RPMI7951 (cell line): Measurements from ENCODE around the gene ZSWIM6. TPM values are rescaled to one million over a fixed set of nuclear protein-coding genes. Genes with fewer than 3 reads are reported as not detected.
A peak's percentile ranks its signal among the peaks of the same experiment; 100 is the strongest.

Experiments used
- DNase-seq: peaks from one replicate; pipeline ENCODE4 v3.0.0-alpha.2; 2012; ENCODE audit warnings: low read depth
- total RNA-seq: library from RNA; depleted of rRNA; stranded (reverse); fragments of >200 nt; shearing (Covaris generic); gene quantifications from 2 replicates; pipeline ENCODE4 v1.2.3, GENCODE V29; 2014

Gene ZSWIM6
- total RNA-seq, 1 experiment from 2014 or later: 5.0 TPM

DNA sequence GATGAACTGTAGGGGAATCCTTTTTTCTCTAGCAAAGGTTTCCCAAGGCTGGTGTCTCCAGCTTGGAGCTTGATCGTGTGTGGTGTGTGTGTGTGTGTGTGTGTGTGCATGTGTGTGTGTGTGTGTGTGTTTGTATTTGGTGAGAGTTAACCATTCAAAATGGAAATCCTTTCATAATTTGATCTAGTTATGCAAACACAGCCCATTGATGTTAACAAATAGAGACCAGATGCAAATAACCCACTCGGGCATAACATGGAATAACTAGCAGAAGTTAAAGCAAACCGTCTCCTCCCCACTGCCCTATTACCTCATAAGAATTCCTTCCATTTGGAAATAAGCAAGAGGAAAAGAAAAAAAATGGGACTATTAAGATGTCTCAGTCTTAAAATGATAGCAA is 24.9 kb upstream of the ZSWIM6 start:
- no peak for DNase-seq

DNA sequence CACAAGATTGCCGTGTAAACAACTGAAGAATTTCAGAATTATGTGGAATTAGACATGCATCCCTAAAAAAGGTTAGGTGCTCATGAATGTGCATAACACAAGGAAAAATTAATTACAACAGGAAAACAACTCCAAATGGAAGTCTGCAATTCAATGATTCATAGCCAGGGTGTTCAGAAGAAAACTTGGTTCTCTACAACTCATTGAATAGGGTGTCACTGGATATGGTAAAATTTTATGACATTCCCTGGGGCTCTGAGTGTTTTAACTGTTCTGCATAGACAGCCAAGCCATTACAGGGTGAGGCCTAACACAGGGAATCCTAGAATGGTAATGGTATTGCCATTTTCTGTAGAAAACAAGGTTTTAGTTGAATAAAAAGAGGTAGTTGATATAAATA is 24.4 kb upstream of the ZSWIM6 start:
- no peak for DNase-seq

DNA sequence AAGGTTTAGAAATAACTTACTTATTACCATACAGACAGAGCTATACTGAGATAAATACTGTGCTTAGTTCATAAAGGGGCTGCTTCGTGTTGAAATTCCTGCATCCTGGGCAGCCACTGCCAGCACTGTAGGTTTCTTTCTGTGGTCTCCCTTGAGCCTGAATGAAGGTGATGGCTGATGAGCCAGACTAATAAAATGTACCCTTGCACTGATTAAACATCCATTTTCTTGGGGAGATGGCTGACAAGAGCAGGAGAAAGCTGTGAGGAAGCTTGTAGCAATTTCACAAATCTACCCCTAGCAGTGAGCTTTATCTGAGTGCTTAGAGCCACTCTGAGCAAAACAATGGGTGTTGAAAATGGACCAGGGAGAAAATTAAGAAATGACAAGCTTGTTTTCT is 23.3 kb upstream of the ZSWIM6 start:
- no peak for DNase-seq

DNA sequence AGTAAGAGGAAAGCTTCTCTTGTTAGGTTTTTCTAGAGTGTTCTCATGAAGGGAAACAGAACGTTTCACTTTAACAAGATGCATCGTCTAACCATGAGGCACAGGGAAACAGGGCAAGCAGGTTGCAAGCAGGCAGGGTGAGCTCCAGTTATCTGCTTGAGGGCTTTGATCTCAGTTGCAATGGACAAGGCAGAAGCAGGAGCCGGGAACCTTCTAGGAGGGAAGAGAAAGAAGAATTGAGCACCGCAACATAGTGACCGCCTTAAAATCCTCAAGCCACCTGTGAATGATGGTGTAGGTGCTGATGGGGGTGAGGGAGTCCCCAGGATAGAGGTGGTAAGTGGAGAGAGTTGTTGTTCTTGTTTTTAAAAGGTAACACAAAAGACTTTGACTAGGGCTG is 22.9 kb upstream of the ZSWIM6 start:
- no peak for DNase-seq

DNA sequence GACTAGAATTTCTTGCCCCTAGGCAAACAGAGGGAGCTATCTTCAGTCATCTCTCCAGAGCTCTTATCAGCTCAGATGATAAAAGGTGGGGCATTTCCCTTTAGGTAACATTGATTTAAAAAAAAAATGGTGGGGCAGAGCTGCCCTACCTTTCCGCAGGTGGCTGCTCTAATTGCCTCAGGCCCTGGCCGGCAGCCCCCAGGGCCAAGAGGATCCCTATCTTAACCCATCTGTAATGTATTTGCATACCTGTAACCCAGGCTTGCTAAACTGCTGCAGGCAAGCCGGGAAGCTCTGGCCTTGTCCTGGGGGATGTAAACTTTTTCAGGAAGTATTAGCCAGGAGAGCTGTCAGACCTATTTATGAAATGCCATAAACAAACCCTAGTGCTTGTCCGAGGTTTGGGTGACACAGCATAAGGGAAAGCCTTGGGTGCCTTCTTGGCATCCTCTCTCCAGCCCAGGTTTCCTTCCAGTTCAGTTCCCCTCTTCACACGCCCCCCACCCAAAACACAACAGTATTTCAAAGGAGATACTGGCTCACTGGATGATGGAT is 20.9 kb upstream of the ZSWIM6 start:
- DNase-seq: no peak

DNA sequence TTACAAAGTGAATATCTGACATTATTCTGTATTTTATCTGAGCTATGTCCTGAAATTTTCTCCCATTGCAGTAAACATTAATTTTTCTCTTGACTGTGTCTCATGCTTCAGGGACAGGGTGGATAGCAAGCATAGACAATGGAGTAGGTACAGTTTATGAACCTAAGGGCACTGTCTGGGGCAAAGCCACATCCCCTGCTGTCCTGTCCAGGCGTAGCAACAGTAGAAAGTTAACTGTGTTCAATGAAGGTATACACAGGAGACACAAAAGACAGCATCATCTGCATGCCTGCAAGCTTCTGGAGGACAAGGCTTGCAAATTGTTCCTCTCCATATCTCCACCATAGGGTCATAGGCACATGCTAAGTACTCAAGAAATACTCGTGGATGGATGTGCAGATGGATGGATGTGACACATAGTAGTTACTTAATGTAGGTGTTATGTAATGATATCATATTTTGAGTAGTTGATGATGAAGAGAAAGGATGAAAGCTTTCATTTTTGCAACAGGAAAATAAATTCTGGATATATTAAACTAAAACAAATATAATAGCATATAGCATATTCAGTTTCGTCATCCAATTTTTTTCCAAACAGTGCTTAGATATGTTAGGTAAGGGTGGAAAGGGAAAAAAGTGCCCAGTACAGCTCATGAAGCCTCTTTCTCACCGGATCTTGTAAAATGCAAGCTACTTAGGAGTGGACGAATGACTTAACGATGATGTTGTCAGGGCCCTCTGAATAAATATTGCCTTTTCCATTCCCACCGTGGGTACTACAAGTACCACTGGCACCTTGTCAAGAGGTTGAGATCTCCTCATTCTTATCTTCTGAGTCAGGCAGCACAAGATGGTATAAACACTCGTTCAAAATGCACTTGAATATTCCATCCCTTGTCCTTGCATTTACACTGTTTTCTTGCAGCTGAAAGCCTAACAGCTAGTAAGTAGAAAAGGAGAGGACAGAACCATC is 19.9 kb upstream of the ZSWIM6 start:
- DNase-seq: peak; percentile 86

DNA sequence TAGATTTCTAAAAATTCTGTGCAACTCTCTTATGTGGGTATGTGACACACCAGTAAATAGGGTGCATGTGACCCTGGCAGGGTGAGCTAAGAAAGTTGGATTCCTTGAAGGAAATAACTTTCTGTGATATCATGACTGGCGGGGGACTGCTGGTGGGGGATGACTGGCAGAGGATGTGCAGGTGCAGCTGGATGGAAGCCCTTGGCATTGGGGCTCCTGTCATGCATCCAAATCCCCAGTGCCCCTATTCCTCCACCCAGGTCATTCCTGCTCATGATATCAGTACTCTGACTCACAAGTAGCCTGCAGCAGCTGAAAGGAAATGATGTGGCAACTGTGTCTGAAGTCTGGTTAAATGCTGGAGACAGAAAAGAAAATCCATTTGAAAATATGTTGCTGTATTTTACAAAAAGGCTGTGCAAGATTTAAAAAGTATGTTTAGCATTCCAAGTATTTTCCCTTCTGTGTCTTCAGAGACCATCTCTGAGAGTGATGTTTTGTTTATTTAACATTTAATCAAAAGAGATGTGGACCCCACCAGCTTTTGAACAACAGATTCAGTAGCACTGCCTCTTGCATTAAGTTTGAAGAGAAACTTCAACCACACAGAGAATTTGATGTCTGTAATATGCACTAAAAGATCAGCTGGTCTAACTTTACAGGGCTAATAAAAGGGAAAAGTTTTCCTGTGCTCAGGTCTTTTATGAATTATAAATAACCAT is 17.9 kb upstream of the ZSWIM6 start:
- DNase-seq: peak; percentile 87

DNA sequence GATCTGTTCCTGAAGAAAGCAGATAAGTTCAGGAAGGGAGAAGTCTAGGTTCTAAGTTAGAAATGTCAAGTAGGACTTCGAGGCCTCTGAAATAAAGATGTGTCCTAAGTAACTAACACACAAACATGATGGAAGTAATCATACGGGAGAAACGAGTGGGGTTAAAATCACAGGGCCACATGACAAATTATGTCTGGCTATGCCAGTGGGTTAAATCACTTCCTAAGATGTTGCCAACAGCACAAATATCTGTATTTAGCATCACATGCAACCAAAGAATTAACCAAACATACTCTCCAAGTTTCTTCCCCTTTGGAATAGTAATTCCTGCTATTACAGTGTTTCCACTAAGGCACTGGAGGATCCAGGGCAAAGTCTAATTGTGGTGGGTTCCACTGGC is 13.7 kb upstream of the ZSWIM6 start:
- no peak for DNase-seq

DNA sequence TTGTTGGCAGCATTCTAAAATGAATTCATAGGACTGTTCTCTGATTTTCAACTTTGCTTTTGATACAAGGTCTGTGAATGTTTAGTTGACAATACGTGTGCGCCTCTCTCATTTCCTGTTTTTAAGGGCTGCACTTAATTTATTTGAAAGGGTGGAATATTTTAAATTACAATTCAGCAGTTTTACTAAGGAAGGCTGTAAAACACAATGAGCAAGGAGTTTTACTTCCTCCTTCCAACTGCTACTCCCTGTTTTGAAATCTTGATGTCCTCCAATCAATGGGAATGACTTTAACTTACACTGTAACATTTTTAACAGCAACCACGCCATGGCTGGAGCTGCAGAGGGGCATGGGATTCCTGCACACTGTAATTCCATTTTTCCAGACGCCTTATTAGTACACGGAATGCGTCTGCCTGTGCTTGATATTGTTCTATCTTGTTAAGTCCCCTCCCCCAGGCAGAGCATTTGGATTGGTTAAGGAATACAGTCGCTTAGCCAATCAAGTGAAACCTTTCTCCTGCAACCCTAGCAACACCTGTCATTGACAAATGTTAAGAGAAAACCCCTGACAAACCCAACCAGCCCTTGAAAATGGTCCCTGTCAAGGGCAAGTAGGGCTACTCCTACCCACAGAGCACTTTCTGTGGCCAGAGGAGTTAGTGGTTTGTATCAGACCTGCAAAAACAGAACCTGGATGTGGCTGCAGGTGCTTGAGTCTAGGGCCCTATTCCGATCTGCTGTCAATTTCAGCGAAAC is 12.5 kb upstream of the ZSWIM6 start:
- DNase-seq: no peak

DNA sequence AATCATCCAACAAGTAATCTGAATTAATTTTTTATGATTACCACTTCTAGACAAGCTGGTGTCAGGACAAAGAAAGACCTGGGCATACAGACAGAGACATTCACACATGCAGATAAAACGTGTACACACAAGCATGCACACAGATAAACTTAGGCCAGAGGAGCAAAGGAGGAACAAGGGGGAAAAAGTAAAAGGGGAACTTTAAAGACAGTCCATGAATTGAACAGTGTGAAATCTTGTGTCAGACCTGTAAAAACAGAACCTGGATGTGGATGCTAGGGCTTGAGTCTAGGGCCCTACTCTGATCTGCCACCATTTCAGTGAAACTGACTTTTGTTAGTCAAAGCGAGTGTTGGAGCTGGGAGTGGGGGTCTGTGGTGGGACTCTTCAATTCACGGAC is 11.2 kb upstream of the ZSWIM6 start:
- DNase-seq: no peak

DNA sequence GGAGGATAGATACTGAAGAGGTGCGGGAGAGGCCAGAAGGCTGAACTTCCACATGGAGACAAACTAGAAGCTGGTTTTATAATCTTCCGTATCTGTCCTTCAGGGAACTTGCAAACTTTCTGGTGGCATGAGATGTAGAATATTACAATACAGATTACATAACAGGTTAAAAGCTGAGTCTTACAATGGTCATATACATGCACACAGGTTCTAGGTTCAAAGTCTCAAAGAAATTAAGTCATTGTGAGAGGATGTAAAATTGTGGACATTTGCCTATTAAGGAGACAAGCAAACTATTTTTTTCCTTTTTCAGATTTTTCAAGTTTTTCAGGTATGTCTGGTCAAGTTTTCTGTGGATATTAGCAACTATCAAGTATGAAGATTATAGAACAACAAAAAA is 10.4 kb upstream of the ZSWIM6 start:
- DNase-seq: no peak

DNA sequence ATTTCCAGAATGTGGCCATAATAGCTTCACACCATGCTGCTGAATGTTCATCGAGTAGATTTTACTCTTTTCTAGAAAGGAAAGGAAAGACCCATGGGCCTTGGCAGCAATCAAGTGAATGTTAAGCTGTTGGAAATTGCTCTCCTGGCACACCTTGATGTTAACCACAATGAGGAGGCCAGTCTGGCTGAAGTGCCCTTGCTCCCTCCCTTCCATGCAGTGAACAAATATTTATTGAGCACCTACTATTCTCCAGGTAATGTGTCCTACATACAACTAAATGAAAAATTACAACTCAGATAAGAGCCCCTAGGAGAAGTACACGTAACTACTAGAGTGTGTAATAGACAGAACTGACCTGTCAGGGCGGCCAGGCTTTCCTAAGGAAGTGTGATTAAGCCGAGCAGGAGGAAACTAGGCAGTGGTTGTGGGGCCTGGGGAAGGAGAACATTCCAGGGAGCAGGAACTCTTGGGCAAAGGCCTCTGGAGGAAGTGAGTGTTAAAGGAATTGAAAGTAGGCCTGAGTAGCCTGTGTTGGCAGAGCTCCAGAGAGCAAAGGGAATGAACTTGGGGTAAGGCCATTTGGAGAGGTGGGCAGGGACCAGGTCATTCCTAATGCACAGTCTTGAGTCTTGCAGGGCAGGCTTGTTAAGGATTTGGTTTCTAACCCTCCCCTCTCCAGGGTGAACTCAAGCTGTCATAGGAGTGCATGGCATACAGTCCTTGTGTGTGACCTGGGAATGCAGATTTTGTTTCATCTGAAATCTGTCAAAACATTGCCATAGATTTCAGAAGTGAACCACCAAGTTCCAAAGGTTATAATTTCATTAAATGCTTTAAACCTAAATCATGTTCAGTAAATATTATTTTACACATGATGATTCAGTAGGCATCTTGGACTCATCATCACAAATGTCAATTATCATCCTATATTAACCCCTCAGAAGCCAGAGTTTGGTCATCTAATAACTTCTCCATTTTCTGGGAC is 9.0 kb upstream of the ZSWIM6 start:
- DNase-seq: peak; percentile 57

DNA sequence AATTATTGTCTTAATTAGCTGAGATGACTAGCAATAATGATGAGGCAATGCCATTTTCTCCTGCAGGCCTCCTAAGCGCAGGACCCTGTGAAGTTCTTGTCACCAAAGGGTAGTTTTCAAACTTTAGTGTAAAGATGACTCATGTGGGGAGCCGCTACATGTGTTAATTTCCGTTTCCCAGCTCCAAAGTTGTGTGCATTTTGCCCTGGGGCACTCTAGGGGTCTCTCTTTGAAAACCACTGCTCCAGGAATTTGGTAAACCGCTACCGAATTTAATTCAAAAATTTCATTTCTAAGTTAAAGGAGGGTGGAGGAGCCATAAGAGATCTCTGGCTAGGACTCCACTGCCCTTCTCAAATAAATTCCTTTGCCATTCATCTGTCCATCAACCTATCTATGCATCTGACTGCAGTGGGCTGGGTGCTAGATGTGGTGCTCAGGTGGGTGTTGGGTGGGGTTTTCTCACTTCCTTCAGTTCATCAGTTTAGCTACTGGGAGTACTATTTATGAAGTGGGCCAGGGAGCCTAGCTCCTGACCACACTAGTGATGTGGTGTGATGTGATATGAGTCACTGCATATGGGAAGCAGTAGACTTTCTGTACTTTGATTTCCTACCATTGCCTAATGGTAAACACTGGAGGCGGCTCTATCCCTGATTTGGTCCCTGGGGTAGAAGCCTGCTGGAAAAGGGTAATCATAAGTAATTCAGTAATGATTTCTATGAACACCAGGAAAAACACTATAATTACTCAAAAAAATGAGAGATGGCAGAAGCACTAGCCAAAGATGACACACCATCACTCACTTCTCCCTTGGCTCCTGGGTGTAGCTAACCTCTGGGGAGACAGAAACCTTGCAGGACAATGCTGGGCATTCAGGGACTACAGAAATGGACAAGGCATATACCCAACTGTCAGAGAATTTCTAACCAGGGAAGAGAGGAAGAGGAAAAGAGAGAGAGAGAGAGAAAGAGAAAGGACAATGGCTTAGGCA is 4.0 kb upstream of the ZSWIM6 start:
- peak; percentile 88 for DNase-seq

DNA sequence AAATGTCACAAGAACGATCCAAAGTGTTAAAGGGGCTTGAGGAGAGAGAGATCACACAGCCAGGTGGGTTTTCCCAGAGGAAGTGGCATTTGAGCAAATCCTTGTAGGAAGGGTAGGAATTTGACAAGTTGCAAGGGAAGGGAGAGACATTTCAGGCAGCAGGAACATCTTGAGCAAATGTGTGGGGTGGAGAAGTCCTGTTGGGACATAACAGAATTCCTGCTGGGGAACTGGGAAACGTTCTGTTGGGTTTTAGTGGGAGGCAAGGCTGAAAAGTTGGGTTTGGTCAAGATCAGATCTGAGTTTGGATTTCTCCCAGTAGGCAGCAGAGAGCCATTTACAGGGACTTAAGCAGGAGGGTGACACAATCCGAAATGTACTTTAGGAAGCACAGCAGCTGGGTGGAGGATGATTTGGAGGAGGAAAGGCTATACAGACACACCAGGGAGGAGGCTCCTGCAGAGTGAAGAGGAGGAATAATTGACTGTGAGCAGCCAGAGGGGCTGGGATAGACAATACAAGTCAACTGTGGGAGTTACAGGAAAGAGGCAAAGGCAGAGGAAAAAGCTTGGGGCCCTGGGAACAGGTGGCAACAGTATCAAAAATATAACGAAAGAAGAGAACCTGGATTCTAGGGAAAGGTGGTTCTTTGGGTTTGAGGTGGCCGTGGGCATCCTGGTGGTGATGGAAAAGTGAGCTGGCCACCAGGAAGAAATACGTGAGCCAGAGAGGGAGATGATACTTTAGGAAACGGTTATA is 3.1 kb upstream of the ZSWIM6 start:
- no peak for DNase-seq

DNA sequence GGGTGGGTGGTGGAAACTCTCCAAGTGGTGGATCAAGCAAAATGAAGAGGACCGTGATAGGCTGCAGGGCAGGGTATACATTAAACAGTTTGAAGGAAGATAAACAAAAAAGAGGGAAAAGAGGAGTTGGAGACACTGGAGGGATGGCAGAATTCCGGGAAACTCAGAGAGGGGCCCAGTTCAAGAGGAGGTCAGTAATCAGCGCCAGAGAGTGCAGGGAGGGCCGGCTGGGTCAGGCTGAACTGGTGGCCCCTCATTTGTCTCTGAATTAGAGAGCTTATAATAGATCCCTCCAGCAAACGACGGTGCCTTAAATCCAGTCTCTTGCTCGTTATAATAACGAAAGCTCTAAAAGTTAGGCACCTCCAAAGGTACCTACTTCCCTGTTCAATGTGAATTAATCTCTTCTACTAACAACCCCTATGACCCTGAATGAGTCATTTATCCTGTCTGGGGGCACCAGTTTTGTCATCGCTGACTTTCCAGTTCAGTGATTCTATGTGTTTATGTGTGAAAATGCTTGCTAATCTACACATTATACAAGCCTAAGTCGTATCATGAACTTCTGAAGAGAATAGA is 2.4 kb upstream of the ZSWIM6 start:
- DNase-seq: peak; percentile 44

DNA sequence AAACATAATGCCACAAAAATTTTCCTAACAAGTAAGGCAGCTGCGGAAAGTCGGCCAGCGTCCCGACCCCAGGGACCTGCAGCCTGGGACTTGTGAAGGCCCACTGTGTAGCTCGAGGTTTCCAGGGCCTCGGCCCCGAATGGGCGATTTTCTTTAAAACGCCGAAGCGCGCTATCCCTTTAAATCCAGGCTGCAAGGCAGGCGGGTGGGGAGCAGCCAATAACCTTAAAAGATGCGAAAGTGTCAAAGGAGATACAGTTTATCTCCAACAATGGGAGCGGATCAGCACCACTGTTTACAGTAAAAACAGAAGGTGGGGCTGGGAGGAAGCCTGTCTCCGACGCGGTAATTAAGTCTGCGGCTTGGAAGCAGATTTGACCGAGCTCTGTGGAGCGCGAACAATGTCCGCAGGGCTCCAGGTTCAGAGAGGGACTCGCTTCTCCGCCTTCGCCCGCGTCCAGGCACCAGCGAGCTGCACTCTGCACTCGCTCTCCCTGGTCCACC is 1.7 kb upstream of the ZSWIM6 start:
- peak; percentile 84 for DNase-seq

DNA sequence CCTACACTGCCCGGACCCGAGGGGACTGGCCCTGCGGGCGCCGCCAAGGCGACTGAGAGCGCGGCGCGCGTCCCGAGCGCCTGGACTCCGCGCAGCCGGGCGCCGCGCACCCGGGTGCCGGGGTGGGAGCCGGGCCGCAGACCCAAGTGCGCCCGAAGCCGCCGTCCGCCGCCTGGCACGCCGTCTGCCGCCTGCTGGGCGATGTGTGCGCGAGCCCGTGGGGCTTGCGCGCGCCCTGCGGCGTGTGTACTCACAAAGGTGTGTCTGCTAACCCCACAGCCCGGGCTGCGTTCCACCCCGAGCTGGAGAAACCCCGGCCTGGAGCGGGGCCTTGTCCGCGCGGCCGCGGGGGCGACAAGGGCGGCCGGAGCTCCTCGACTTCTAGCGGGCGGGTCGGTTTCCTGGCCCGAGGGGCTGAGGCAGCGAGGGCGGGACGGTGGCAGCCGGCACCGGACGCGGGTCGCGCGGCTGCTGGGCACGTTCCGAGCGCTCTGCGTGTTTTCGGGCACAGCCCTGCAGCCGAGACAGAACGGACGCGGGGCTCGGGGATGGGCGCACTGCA is 1.1 kb upstream of the ZSWIM6 start:
- DNase-seq: peak; percentile 69

DNA sequence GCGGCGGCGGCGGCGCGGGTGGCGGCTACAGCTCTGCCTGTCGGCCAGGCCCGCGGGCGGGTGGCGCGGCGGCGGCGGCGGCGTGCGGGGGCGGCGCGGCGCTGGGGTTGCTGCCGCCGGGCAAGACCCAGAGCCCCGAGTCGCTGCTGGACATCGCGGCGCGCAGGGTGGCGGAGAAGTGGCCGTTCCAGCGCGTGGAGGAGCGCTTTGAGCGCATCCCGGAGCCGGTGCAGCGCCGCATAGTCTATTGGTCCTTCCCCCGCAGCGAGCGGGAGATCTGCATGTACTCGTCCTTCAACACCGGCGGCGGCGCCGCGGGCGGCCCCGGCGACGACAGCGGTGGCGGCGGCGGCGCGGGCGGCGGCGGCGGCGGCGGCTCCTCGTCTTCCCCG is 296 bp downstream of the ZSWIM6 start:
- peak; percentile 27 for DNase-seq
